PC-3 (cell line): ENCODE results near the gene GALNT10.

Source experiments
- EZH2phosphoT487 ChIP-seq: fragments of 300-600 bp; sonication (generic); IDR thresholded peaks from 2 replicates; pipeline ENCODE4 v1.6.1; 2018; ENCODE audit warnings: mild to moderate bottlenecking, antibody characterized with exemption, low read length, borderline replicate concordance
- TF ChIP-seq, protein P1 (sequence below): fragments of 300-600 bp; sonication (generic); conservative IDR thresholded peaks from 2 replicates; pipeline ENCODE4 v1.5.1; 2017; ENCODE audit warnings: antibody characterized with exemption, low read depth, mild to moderate bottlenecking, low read length

GRCh38 chr5:154193701-154194121 is 3.2 kb downstream of the GALNT10 start:
- TF ChIP-seq, protein P1, sequence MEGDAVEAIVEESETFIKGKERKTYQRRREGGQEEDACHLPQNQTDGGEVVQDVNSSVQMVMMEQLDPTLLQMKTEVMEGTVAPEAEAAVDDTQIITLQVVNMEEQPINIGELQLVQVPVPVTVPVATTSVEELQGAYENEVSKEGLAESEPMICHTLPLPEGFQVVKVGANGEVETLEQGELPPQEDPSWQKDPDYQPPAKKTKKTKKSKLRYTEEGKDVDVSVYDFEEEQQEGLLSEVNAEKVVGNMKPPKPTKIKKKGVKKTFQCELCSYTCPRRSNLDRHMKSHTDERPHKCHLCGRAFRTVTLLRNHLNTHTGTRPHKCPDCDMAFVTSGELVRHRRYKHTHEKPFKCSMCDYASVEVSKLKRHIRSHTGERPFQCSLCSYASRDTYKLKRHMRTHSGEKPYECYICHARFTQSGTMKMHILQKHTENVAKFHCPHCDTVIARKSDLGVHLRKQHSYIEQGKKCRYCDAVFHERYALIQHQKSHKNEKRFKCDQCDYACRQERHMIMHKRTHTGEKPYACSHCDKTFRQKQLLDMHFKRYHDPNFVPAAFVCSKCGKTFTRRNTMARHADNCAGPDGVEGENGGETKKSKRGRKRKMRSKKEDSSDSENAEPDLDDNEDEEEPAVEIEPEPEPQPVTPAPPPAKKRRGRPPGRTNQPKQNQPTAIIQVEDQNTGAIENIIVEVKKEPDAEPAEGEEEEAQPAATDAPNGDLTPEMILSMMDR = no peak
- TF ChIP-seq EZH2phosphoT487 = no peak
